GM18505 (cell line): ENCODE results near the gene CADM2.

Experiments used
- ATAC-seq: cut with Tn5 transposase; IDR thresholded peaks from one replicate; pipeline ENCODE4 v1.9.1; 2021; ENCODE audit not compliant: unreplicated experiment
- POLR2A ChIP-seq: IDR thresholded peaks from 4 replicates; pipeline ENCODE4 v1.6.1; 2011; ENCODE audit warnings: borderline replicate concordance; ENCODE audit not compliant: insufficient read depth, insufficient read length; ENCODE audit errors: extremely low read depth

CADM2 gene

GRCh38 chr3:85726241-85726640 is 767.5 kb downstream of the CADM2 start:
- no peak for ATAC-seq
- no peak for TF ChIP-seq POLR2A

- no peak for TF ChIP-seq POLR2A
- ATAC-seq: no peak
Observed at GRCh38 chr3:85737846-85738245, 779.1 kb downstream of the CADM2 start.

GRCh38 chr3:85740561-85740960 is 781.8 kb downstream of the CADM2 start:
- TF ChIP-seq POLR2A: no peak
- no peak for ATAC-seq

- TF ChIP-seq POLR2A: no peak
- no peak for ATAC-seq
Observed at GRCh38 chr3:85758442-85758841, 799.7 kb downstream of the CADM2 start.

GRCh38 chr3:85760342-85760741 is 801.6 kb downstream of the CADM2 start:
- TF ChIP-seq POLR2A: no peak
- no peak for ATAC-seq

- no peak for TF ChIP-seq POLR2A
- no peak for ATAC-seq
Observed at GRCh38 chr3:85780806-85781205, 822.0 kb downstream of the CADM2 start.

- no peak for ATAC-seq
- no peak for TF ChIP-seq POLR2A
Observed at GRCh38 chr3:85781806-85782205, 823.0 kb downstream of the CADM2 start.

- ATAC-seq: no peak
- no peak for TF ChIP-seq POLR2A
Observed at GRCh38 chr3:85783291-85783690, 824.5 kb downstream of the CADM2 start.

- TF ChIP-seq POLR2A: no peak
- ATAC-seq: no peak
Observed at GRCh38 chr3:85785766-85786165, 827.0 kb downstream of the CADM2 start.

GRCh38 chr3:85790445-85791030 is 831.7 kb downstream of the CADM2 start:
- TF ChIP-seq POLR2A: no peak
- ATAC-seq: no peak

GRCh38 chr3:85796140-85796539 is 837.4 kb downstream of the CADM2 start:
- no peak for ATAC-seq
- no peak for TF ChIP-seq POLR2A

- no peak for TF ChIP-seq POLR2A
- no peak for ATAC-seq
Observed at GRCh38 chr3:85800676-85801075, 841.9 kb downstream of the CADM2 start.

GRCh38 chr3:85801955-85802354 is 843.2 kb downstream of the CADM2 start:
- TF ChIP-seq POLR2A: no peak
- ATAC-seq: no peak

- TF ChIP-seq POLR2A: no peak
- ATAC-seq: no peak
Observed at GRCh38 chr3:85808755-85809154, 850.0 kb downstream of the CADM2 start.
